Smooth muscle cell (in vitro differentiated cells): ENCODE measurements around the gene DOCK4. TPM values are rescaled to one million over a fixed set of nuclear protein-coding genes. Genes with fewer than 3 reads are reported as not detected.
A peak's percentile ranks its signal among the peaks of the same experiment; 100 is the strongest.

ENCODE experiments used
- DNase-seq: peaks from one replicate; lab custom pipeline; 2025; ENCODE audit not compliant: unreplicated experiment; lab: John Stamatoyannopoulos, UW
- H2AFZ ChIP-seq: fragments of 200-600 bp; sonication (generic); 2 replicates; pipeline ENCODE4 v1.6.0; 2016; ENCODE audit warnings: antibody characterized with exemption, low read depth, mild to moderate bottlenecking
- H3F3A ChIP-seq: fragments of 200-600 bp; sonication (generic); 2 replicates; pipeline ENCODE4 v1.6.0; 2017; ENCODE audit warnings: antibody characterized with exemption, low read depth
- H3K27ac ChIP-seq: fragments of 200-600 bp; sonication (generic); 2 replicates; pipeline ENCODE4 v1.5.1; 2016; ENCODE audit warnings: low read depth, mild to moderate bottlenecking
- H3K27me3 ChIP-seq: fragments of 200-600 bp; sonication (generic); 2 replicates; pipeline ENCODE4 v1.6.1; 2016; ENCODE audit warnings: low read depth, mild to moderate bottlenecking
- H3K36me3 ChIP-seq: fragments of 200-600 bp; sonication (generic); 2 replicates; pipeline ENCODE4 v1.5.1; 2016; ENCODE audit warnings: low read depth
- H3K4me1 ChIP-seq: fragments of 200-600 bp; sonication (generic); 2 replicates; pipeline ENCODE4 v1.5.1; 2016; ENCODE audit warnings: low read depth
- H3K4me2 ChIP-seq: fragments of 200-600 bp; sonication (generic); 2 replicates; pipeline ENCODE4 v1.6.0; 2016; ENCODE audit warnings: mild to moderate bottlenecking
- H3K4me3 ChIP-seq: fragments of 200-600 bp; sonication (generic); 2 replicates; pipeline ENCODE4 v1.5.1; 2016; ENCODE audit warnings: mild to moderate bottlenecking
- H3K79me2 ChIP-seq: fragments of 200-600 bp; sonication (generic); 2 replicates; pipeline ENCODE4 v1.6.0; 2016; ENCODE audit warnings: low read depth, mild to moderate bottlenecking
- H3K9ac ChIP-seq: fragments of 200-600 bp; sonication (generic); 2 replicates; pipeline ENCODE4 v1.6.0; 2016; ENCODE audit warnings: low read depth
- H3K9me3 ChIP-seq: fragments of 200-600 bp; sonication (generic); replicated peaks from 2 replicates; pipeline ENCODE4 v1.5.1; 2016; ENCODE audit warnings: low read depth
- H4K20me1 ChIP-seq: fragments of 200-600 bp; sonication (generic); 2 replicates; pipeline ENCODE4 v1.6.0; 2016; ENCODE audit warnings: low read depth
- WGBS: methylation state at CpG from one replicate; pipeline ENCODE4 v1.1.7; 2016; ENCODE audit warnings: low lambda C conversion rate; 5-methylcytosine and 5-hydroxymethylcytosine counted together
- polyA plus RNA-seq: library from polyadenylated mRNA; unstranded; fragments of >200 nt; fragmentation: Nextera tagmentation; extraction: Ambion mirVana; gene quantifications from 2 replicates; pipeline ENCODE4 v1.2.1, GENCODE V29; 2016
- total RNA-seq: library from RNA; depleted of rRNA; stranded (reverse); fragments of >200 nt; gene quantifications from 2 replicates; pipeline ENCODE4 v1.2.3, GENCODE V29; 2014
- TF ChIP-seq, protein P1 (sequence below): fragments of 200-600 bp; sonication (generic); IDR thresholded peaks from 2 replicates; pipeline ENCODE4 v1.5.1; 2017; ENCODE audit warnings: borderline replicate concordance, mild to moderate bottlenecking, antibody characterized with exemption; ENCODE audit not compliant: insufficient read depth, poor library complexity, severe bottlenecking

The DOCK4 gene
- total and polyA plus RNA-seq, 2 experiments from 2014 or later = 7.4 to 20.5 TPM

DNA sequence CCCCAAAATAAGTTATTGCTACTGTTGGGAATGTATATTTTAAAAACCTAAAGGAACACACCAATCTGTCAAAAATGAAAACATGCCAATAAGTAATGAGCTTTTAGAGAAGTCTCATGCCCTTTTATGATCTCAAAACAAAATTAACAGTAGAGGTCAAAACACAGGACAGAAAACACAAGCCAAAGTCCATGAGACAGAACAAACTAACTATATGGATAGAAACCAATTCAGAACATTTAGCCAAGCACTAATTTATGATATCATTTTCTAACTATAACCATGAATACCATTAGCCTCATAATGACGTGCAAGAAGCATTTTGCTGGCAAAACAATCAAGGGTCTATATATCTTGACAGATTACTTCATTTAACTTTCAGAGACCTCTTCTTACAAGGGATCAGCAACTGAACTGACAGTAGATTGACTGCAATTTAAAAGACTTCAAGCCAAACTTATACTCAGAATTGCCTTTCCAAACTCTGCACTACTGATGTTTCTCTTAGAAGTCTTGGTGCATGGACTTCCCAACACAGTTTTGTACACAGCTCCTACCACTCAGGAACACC lies 200.9 kb downstream of the DOCK4 start:
- H4K20me1 ChIP-seq = no peaks in the 10 kb centered on the region
- peaks cover 6% of the 10 kb centered on the region for H3F3A ChIP-seq
- H3K4me1 ChIP-seq = no peaks in the 10 kb centered on the region
- no peak overlapping the region for H3K4me3 ChIP-seq
- H3K27me3 ChIP-seq = no peaks in the 10 kb centered on the region
- H3K36me3 ChIP-seq = no peaks in the 10 kb centered on the region
- DNase-seq = no peak
- WGBS = 89% methylated on average over 1 of the region's 1 CpG
- H3K27ac ChIP-seq = no peak overlapping the region
- H3K9ac ChIP-seq = no peak overlapping the region
- H3K9me3 ChIP-seq = no peaks in the 10 kb centered on the region
- no peak overlapping the region for H2AFZ ChIP-seq
- TF ChIP-seq, protein P1, sequence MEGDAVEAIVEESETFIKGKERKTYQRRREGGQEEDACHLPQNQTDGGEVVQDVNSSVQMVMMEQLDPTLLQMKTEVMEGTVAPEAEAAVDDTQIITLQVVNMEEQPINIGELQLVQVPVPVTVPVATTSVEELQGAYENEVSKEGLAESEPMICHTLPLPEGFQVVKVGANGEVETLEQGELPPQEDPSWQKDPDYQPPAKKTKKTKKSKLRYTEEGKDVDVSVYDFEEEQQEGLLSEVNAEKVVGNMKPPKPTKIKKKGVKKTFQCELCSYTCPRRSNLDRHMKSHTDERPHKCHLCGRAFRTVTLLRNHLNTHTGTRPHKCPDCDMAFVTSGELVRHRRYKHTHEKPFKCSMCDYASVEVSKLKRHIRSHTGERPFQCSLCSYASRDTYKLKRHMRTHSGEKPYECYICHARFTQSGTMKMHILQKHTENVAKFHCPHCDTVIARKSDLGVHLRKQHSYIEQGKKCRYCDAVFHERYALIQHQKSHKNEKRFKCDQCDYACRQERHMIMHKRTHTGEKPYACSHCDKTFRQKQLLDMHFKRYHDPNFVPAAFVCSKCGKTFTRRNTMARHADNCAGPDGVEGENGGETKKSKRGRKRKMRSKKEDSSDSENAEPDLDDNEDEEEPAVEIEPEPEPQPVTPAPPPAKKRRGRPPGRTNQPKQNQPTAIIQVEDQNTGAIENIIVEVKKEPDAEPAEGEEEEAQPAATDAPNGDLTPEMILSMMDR = no peak
- H3K79me2 ChIP-seq = no peaks in the 10 kb centered on the region
- H3K4me2 ChIP-seq = no peak overlapping the region

DNA sequence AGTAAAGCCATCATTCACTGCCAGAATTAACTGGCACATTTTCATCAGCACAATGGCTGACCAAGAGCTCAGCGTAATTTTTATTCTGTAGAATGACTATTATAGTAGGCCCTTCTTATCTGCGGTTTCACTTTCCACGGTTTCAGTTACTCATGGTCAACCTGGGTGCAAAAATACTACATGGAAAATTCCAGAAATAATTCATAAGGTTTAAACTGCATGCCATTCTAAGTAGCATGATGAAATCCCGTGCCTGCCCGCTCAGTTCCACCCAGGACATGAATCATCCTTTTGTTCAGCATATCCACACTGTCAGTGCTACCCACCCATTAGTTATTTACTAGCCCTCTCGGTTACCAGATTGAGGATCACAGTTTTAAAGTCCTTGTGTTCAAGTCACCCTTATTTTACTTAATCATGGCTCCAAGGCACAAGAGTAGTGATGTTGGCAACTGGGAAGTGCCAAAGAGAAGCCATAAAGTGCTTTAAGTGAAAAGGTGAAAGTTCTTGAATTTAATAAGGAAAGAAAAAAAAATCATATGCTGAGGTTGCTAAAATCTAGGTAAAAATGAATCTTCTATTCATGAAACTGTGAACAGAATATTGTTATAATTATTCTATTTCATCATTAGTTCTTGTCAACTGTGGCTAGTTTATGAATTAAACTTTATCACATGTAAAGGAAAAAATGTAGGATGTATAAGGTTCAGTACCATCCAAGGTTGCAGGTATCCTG lies 204.9 kb downstream of the DOCK4 start:
- H3F3A ChIP-seq = peaks cover 6% of the 10 kb centered on the region
- peak overlapping the region; percentile 18 for H3K4me2 ChIP-seq
- no peak overlapping the region for H3K9ac ChIP-seq
- no peak for DNase-seq
- no peaks in the 10 kb centered on the region for H3K9me3 ChIP-seq
- no peaks in the 10 kb centered on the region for H4K20me1 ChIP-seq
- 46% methylated on average over 6 of the region's 6 CpGs for WGBS
- H3K27me3 ChIP-seq = no peaks in the 10 kb centered on the region
- H3K27ac ChIP-seq = peak overlapping the region; percentile 8
- H3K4me3 ChIP-seq = no peak overlapping the region
- H3K36me3 ChIP-seq = no peaks in the 10 kb centered on the region
- H3K79me2 ChIP-seq = no peaks in the 10 kb centered on the region
- TF ChIP-seq, protein P1 = no peak
- no peaks in the 10 kb centered on the region for H3K4me1 ChIP-seq
- H2AFZ ChIP-seq = no peak overlapping the region

DNA sequence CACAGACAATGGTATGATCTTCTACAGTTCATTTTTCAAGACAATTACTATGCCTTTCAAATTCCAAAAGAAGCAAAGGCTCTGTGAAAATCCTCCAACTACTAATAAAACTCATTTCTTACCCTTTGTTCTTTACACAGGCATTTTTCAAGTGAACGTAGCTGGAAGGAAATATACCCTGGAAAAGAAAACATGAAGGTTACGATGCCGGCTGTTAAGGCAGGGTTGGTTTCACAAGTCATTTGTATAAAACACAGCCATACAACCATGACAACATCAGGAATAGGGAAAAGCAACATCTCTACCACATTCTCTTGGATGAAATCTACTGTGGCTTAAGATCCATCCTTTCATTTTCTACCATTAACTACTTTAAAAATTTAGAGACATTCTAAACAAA lies 207.9 kb downstream of the DOCK4 start:
- DNase-seq = no peak
- H3K9me3 ChIP-seq = no peaks in the 10 kb centered on the region
- TF ChIP-seq, protein P1 = no peak
- H3K4me3 ChIP-seq = no peak overlapping the region
- H3K4me1 ChIP-seq = no peaks in the 10 kb centered on the region
- H3K79me2 ChIP-seq = no peaks in the 10 kb centered on the region
- 68% methylated on average over 3 of the region's 3 CpGs for WGBS
- H3K36me3 ChIP-seq = no peaks in the 10 kb centered on the region
- H3K27ac ChIP-seq = no peak overlapping the region
- no peaks in the 10 kb centered on the region for H3K27me3 ChIP-seq
- H3F3A ChIP-seq = peaks cover 6% of the 10 kb centered on the region
- no peak overlapping the region for H3K4me2 ChIP-seq
- H3K9ac ChIP-seq = no peak overlapping the region
- no peaks in the 10 kb centered on the region for H4K20me1 ChIP-seq
- no peak overlapping the region for H2AFZ ChIP-seq

DNA sequence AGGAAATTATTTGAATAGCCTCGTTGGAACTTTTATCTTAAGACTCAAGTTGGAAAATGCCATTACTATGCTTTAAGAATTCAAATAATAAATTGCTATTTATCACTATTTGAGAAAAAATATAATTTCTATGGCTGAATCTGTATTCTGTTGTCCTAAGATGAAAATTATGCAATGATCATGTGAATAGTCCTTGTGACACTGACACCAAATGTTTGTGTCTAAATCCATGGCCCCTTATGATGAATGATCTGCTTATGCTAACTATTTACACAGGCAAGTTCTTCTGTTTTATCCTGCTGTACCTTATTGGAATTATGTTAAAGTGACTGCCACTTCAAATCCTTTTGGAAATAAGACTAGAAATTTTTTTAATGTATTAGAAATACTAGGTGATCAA lies 208.7 kb downstream of the DOCK4 start:
- Histone ChIP-seq H3K4me3 (no peak overlapping the region), H3K27ac (no peak overlapping the region), H2AFZ (no peak overlapping the region), H3K79me2 (no peaks in the 10 kb centered on the region), H4K20me1 (no peaks in the 10 kb centered on the region), H3K9ac (no peak overlapping the region), H3K27me3 (no peaks in the 10 kb centered on the region), H3K36me3 (no peaks in the 10 kb centered on the region), H3F3A (peaks cover 6% of the 10 kb centered on the region), H3K9me3 (no peaks in the 10 kb centered on the region), H3K4me2 (no peak overlapping the region), H3K4me1 (no peaks in the 10 kb centered on the region)
- WGBS = 90% methylated on average over 1 of the region's 1 CpG
- DNase-seq = no peak
- TF ChIP-seq, protein P1 = no peak
